K562 (cell line): Measurements from ENCODE around the gene IDUA.

Experiments used
- BMI1 ChIP-seq: fragments of 150-350 bp; IDR thresholded peaks from 2 replicates; pipeline ENCODE4 v1.6.1; 2014; ENCODE audit warnings: low read length
- CHD4 ChIP-seq: fragments of 200-600 bp; sonication (generic); IDR thresholded peaks from 3 replicates; pipeline ENCODE4 v1.6.1; 2012; ENCODE audit warnings: low read depth, mild to moderate bottlenecking, mixed read lengths, low read length, inconsistent platforms; ENCODE audit not compliant: insufficient read depth, insufficient replicate concordance, poor library complexity, severe bottlenecking
- CTCF ChIP-seq, 3 experiments: IDR thresholded peaks in 2 of 3; conservative IDR thresholded peaks in 1 of 3; 2 replicates each; pipeline ENCODE4 v1.5.1; 2011 to 2012; ENCODE audit warnings: low read length in 3 of 3, mild to moderate bottlenecking in 3 of 3, control low read depth in 2 of 3, improper control_type of control experiment in 1 of 3, inconsistent platforms in 1 of 3, low read depth in 1 of 3, mixed read lengths in 1 of 3, moderate library complexity in 1 of 3; ENCODE audit not compliant: insufficient read depth in 2 of 3
- GTF2A2 ChIP-seq: IDR thresholded peaks from 2 replicates; pipeline ENCODE4 v1.6.1; 2016; ENCODE audit warnings: mild to moderate bottlenecking, missing genetic modification characterization, missing compliant biosample characterization
- KAT8 ChIP-seq: fragments of 450-650 bp; IDR thresholded peaks from 2 replicates; pipeline ENCODE4 v1.6.1; 2016; ENCODE audit warnings: low read depth, mild to moderate bottlenecking
- NFRKB ChIP-seq: fragments of 450-650 bp; IDR thresholded peaks from 2 replicates; pipeline ENCODE4 v1.6.1; 2016; ENCODE audit warnings: low read depth
- POLR2A ChIP-seq: fragments of 450-650 bp; conservative IDR thresholded peaks from 2 replicates; pipeline ENCODE4 v1.6.1; 2016
- PTRF ChIP-seq: fragments of 450-650 bp; IDR thresholded peaks from 2 replicates; pipeline ENCODE4 v1.6.1; 2016; ENCODE audit warnings: mild to moderate bottlenecking, missing genetic modification characterization, missing compliant biosample characterization
- RBM39 ChIP-seq: fragments of 200-400 bp; formaldehyde crosslinking; optimal IDR thresholded peaks from 2 replicates; pipeline ENCODE3; 2018; ENCODE audit warnings: low read depth, low read length
- RCOR1 ChIP-seq, 2 experiments: IDR thresholded peaks; 2 replicates each; pipeline ENCODE4 v1.6.1; 2012; ENCODE audit warnings: low read depth in 2 of 2, low read length in 2 of 2, borderline replicate concordance in 1 of 2, improper control_type of control experiment in 1 of 2
- SRSF3 ChIP-seq: fragments of 200-400 bp; formaldehyde crosslinking; IDR thresholded peaks from 2 replicates; pipeline ENCODE4 v1.6.1; 2016; ENCODE audit warnings: mild to moderate bottlenecking, low read length, moderate library complexity; ENCODE audit not compliant: insufficient read depth
- ZBTB33 ChIP-seq: sonication (generic); formaldehyde crosslinking; IDR thresholded peaks from 2 replicates; pipeline ENCODE4 v1.8.1; 2023; ENCODE audit warnings: mild to moderate bottlenecking, missing genetic modification reagents
- ZFP36 ChIP-seq: fragments of 150-350 bp; IDR thresholded peaks from 2 replicates; pipeline ENCODE4 v1.6.1; 2018; ENCODE audit warnings: low read length, low read depth; ENCODE audit not compliant: partially characterized antibody
- ZKSCAN1 ChIP-seq: fragments of 150-350 bp; IDR thresholded peaks from 2 replicates; pipeline ENCODE4 v1.6.1; 2016; ENCODE audit warnings: low read depth, low read length

GRCh38 chr4:1011022-1011665 lies 24.3 kb downstream of the IDUA start, which contains the start of gene FGFRL1:
- no peak for TF ChIP-seq ZFP36
- TF ChIP-seq RBM39 = no peak
- no peak for TF ChIP-seq ZBTB33
- no peak for TF ChIP-seq SRSF3
- TF ChIP-seq BMI1 = no peak
- no peak for TF ChIP-seq ZKSCAN1
- no peak for TF ChIP-seq RCOR1 (IDR thresholded peaks at IDR 0.05; ENCODE audit: borderline replicate concordance in 1 of 2, low read depth in 2 of 2, low read length in 2 of 2)
- TF ChIP-seq CTCF (IDR thresholded peaks at IDR 0.05 in 2 of 3, conservative IDR thresholded peaks at IDR 0.05 in 1 of 3; ENCODE audit: insufficient read depth in 2 of 3, low read depth in 1 of 3, low read length in 3 of 3) = 0 out of 6 replicates have a peak, but pooled peaks of 1 of the 3 experiments have one; percentile 22
- TF ChIP-seq NFRKB = no peak
- no peak for TF ChIP-seq POLR2A
- no peak for TF ChIP-seq PTRF (tag)
- no peak for TF ChIP-seq CHD4
- no peak for TF ChIP-seq KAT8
- TF ChIP-seq GTF2A2 = no peak
